GM18505 (cell line): ENCODE measurements around the gene B4GALNT3.

ENCODE experiments used
- ATAC-seq: cut with Tn5 transposase; IDR thresholded peaks from one replicate; pipeline ENCODE4 v1.9.1; 2021; ENCODE audit not compliant: unreplicated experiment
- POLR2A ChIP-seq: IDR thresholded peaks from 4 replicates; pipeline ENCODE4 v1.6.1; 2011; ENCODE audit warnings: borderline replicate concordance; ENCODE audit not compliant: insufficient read depth, insufficient read length; ENCODE audit errors: extremely low read depth

Gene B4GALNT3

GRCh38 chr12:461425-461824 is 1.7 kb downstream of the B4GALNT3 start:
- ATAC-seq, result no peak
- no peak for TF ChIP-seq POLR2A

- ATAC-seq, result no peak
- no peak for TF ChIP-seq POLR2A
Measured at GRCh38 chr12:462936-463705, 3.4 kb downstream of the B4GALNT3 start.

- TF ChIP-seq POLR2A, result no peak
- ATAC-seq, result no peak
Measured at GRCh38 chr12:464484-465267, 4.9 kb downstream of the B4GALNT3 start.

GRCh38 chr12:466039-466438 is 6.3 kb downstream of the B4GALNT3 start:
- TF ChIP-seq POLR2A, result no peak
- ATAC-seq, result no peak

GRCh38 chr12:466762-467161 is 7.0 kb downstream of the B4GALNT3 start:
- no peak for ATAC-seq
- no peak for TF ChIP-seq POLR2A

- TF ChIP-seq POLR2A, result no peak
- ATAC-seq, result no peak
Measured at GRCh38 chr12:467591-467990, 7.9 kb downstream of the B4GALNT3 start.

GRCh38 chr12:468671-469389 is 9.1 kb downstream of the B4GALNT3 start:
- no peak for TF ChIP-seq POLR2A
- no peak for ATAC-seq

GRCh38 chr12:470133-470532 is 10.4 kb downstream of the B4GALNT3 start:
- ATAC-seq, result no peak
- no peak for TF ChIP-seq POLR2A

GRCh38 chr12:473198-473597 is 13.5 kb downstream of the B4GALNT3 start:
- ATAC-seq, result no peak
- TF ChIP-seq POLR2A, result no peak

- no peak for ATAC-seq
- no peak for TF ChIP-seq POLR2A
Measured at GRCh38 chr12:473863-474577, 14.3 kb downstream of the B4GALNT3 start.

- no peak for ATAC-seq
- TF ChIP-seq POLR2A, result no peak
Measured at GRCh38 chr12:475286-475685, 15.5 kb downstream of the B4GALNT3 start.

GRCh38 chr12:479161-479560 is 19.4 kb downstream of the B4GALNT3 start:
- ATAC-seq, result no peak
- TF ChIP-seq POLR2A, result no peak
